Gastrocnemius medialis (tissue), 4 donors: ENCODE data around the gene SH2D3A. TPM values are rescaled to one million over a fixed set of nuclear protein-coding genes. Genes with fewer than 3 reads are reported as not detected.

Experiments used
- ATAC-seq, 2 donors: fragments of 150-250 bp; one replicate each; pipeline ENCODE4 v1.9.1; 2016
- DNase-seq, 2 donors: peaks; one replicate each; pipeline ENCODE4 v3.0.0-alpha.2; 2019
- H3K27ac ChIP-seq, 4 donors: fragments of 200-600 bp; sonication (generic); 1 replicate in 1 of 4; 2 replicates in 3 of 4; pipeline ENCODE4 v1.5.1; 2016 to 2018; ENCODE audit warnings: mild to moderate bottlenecking in 2 of 4, moderate library complexity in 1 of 4
- H3K27me3 ChIP-seq, 3 donors: fragments of 200-600 bp; sonication (generic) in 2 of 3; 1 replicate in 1 of 3; 2 replicates in 2 of 3; pipeline versions ENCODE4 v1.5.1 to v1.6.0; 2016 to 2019; ENCODE audit warnings: mild to moderate bottlenecking in 1 of 3, moderate library complexity in 1 of 3
- H3K36me3 ChIP-seq, 2 donors: fragments of 200-600 bp; sonication (generic) in 1 of 2; one replicate each; pipeline ENCODE4 v1.5.1; 2017 to 2018
- H3K4me1 ChIP-seq, 2 donors: fragments of 200-600 bp; sonication (generic) in 1 of 2; one replicate each; pipeline ENCODE4 v1.5.1; 2016 to 2017; ENCODE audit warnings: mild to moderate bottlenecking in 2 of 2
- H3K4me3 ChIP-seq, 4 donors: fragments of 200-600 bp; sonication (generic) in 3 of 4; 1 replicate in 1 of 4; 2 replicates in 3 of 4; pipeline ENCODE4 v1.5.1; 2016 to 2019; ENCODE audit warnings: mild to moderate bottlenecking in 2 of 4
- H3K9me3 ChIP-seq, 3 donors: fragments of 200-600 bp; sonication (generic) in 2 of 3; 1 replicate in 1 of 3; 2 replicates in 2 of 3; pipeline ENCODE4 v1.5.1; 2016 to 2019
- CTCF ChIP-seq, 5 experiments: fragments of 450-650 bp in 3 of 5; fragments of 200-600 bp in 2 of 5; sonication (generic) in 2 of 5; IDR thresholded peaks in 4 of 5; conservative IDR thresholded peaks in 1 of 5; 1 replicate in 4 of 5; 2 replicates in 1 of 5; pipeline ENCODE4 v1.5.1; 2016 to 2019; ENCODE audit warnings: antibody characterized with exemption in 5 of 5, mild to moderate bottlenecking in 3 of 5, moderate library complexity in 3 of 5
- POLR2A ChIP-seq, 2 donors: fragments of 450-650 bp; IDR thresholded peaks; one replicate each; pipeline ENCODE4 v1.6.1; 2017; ENCODE audit warnings: antibody characterized with exemption in 2 of 2, mild to moderate bottlenecking in 2 of 2, moderate library complexity in 2 of 2
- in situ Hi-C, 4 donors: fragments of 200-750 bp; cut with MboI; loops; one replicate each; pipeline versions ENCODE4 v1.15.0 to v1.8.0; 2017; ENCODE audit warnings: low sequenced_read_pairs in 4 of 4
- intact Hi-C: fragments of 100-400 bp; cut with DNase I; formaldehyde crosslinking; loops from one replicate; pipeline ENCODE4 v1.15.1; 2023; ENCODE audit warnings: low total_unique reads
- total RNA-seq, 4 donors: library from RNA; depleted of rRNA; stranded (reverse); fragments of >200 nt; gene quantifications; one replicate each; pipeline versions ENCODE4 v1.1.0 to v1.2.3, GENCODE V29; 2016

Gene SH2D3A
- total RNA-seq, 4 donors from 2014 or later, result not detected

GRCh38 chr19:6745965-6746364 is 21.3 kb downstream of the SH2D3A start:
- Histone ChIP-seq H3K27ac (peak overlapping the region; percentile 51 to 100 (median 97)), H3K27me3 (no peaks in the 10 kb centered on the region), H3K4me3 (no peak overlapping the region), H3K9me3 (no peaks in the 10 kb centered on the region), H3K36me3 (peaks cover 0 to 75% of the 10 kb centered on the region in 2 donors), H3K4me1 (peaks cover 57 to 67% of the 10 kb centered on the region in 2 donors)
- intact Hi-C loops, result no loop called here
- TF ChIP-seq POLR2A (IDR thresholded peaks at IDR 0.05), result no peak
- in situ Hi-C loops, result loop anchor here in 2 of 4 donors (25.0 kb wide), 2 partner anchors 234 to 359 kb away; partner anchors contain the start of genes GTF2F1 (in 1 of the 2), PSPN (in 1 of the 2) and TUBB4A (in 1 of the 2)
- DNase-seq, result no peak
- no peak for ATAC-seq

- H3K27ac ChIP-seq, result peak overlapping the region; percentile 96 to 100 (median 98)
- ATAC-seq, result peak; percentile 55 to 73
- in situ Hi-C loops (loop anchor here in 2 of 4 donors (25.0 kb wide), 2 partner anchors 232 to 357 kb away; partner anchors contain the start of genes GTF2F1 (in 1 of the 2), PSPN (in 1 of the 2) and TUBB4A (in 1 of the 2)), intact Hi-C loops (no loop called here)
- peaks cover 57 to 69% of the 10 kb centered on the region in 2 donors for H3K4me1 ChIP-seq
- DNase-seq, result peak; percentile 79 to 91
- H3K36me3 ChIP-seq, result peaks cover 0 to 61% of the 10 kb centered on the region in 2 donors
- TF ChIP-seq POLR2A (IDR thresholded peaks at IDR 0.05), result no peak
- H3K27me3 ChIP-seq, result no peaks in the 10 kb centered on the region
- no peaks in the 10 kb centered on the region for H3K9me3 ChIP-seq
- H3K4me3 ChIP-seq, result peak overlapping the region; percentile 37 to 53 (median 40)
Measured at GRCh38 chr19:6744381-6745301, 22.6 kb downstream of the SH2D3A start.

- Histone ChIP-seq H3K9me3 (no peaks in the 10 kb centered on the region), H3K27ac (peak overlapping the region; percentile 96 to 100 (median 98)), H3K27me3 (no peaks in the 10 kb centered on the region), H3K36me3 (peaks cover 0 to 53% of the 10 kb centered on the region in 2 donors), H3K4me1 (peaks cover 59 to 72% of the 10 kb centered on the region in 2 donors), H3K4me3 (peak overlapping the region in 3 of 4 donors; percentile 37 to 53 (median 37))
- no peak for TF ChIP-seq POLR2A (IDR thresholded peaks at IDR 0.05)
- no peak for TF ChIP-seq CTCF (IDR thresholded peaks at IDR 0.05 in 4 of 5, conservative IDR thresholded peaks at IDR 0.05 in 1 of 5)
- intact Hi-C loops (no loop called here), in situ Hi-C loops (loop anchor here in 2 of 4 donors (25.0 kb wide), 2 partner anchors 232 to 357 kb away; partner anchors contain the start of genes GTF2F1 (in 1 of the 2), PSPN (in 1 of the 2) and TUBB4A (in 1 of the 2))
- ATAC-seq, result no peak
- no peak for DNase-seq
Measured at GRCh38 chr19:6743714-6744380, 23.4 kb downstream of the SH2D3A start.

- ATAC-seq (no peak), DNase-seq (no peak)
- Histone ChIP-seq H3K4me1 (peaks cover 59 to 71% of the 10 kb centered on the region in 2 donors), H3K36me3 (peaks cover 0 to 47% of the 10 kb centered on the region in 2 donors), H3K4me3 (no peak overlapping the region), H3K27ac (peak overlapping the region; percentile 96 to 100 (median 98)), H3K9me3 (no peaks in the 10 kb centered on the region), H3K27me3 (no peaks in the 10 kb centered on the region)
- in situ Hi-C loops (loop anchor here in 2 of 4 donors (25.0 kb wide), 2 partner anchors 231 to 356 kb away; partner anchors contain the start of genes GTF2F1 (in 1 of the 2), PSPN (in 1 of the 2) and TUBB4A (in 1 of the 2)), intact Hi-C loops (no loop called here)
- TF ChIP-seq CTCF (IDR thresholded peaks at IDR 0.05 in 4 of 5, conservative IDR thresholded peaks at IDR 0.05 in 1 of 5) (no peak), POLR2A (IDR thresholded peaks at IDR 0.05) (no peak)
Measured at GRCh38 chr19:6743066-6743465, 24.2 kb downstream of the SH2D3A start.

GRCh38 chr19:6740589-6741343 is 26.5 kb downstream of the SH2D3A start:
- H3K4me3 ChIP-seq, result peak overlapping the region; percentile 79 to 98 (median 88)
- in situ Hi-C loops (loop anchor here in 2 of 4 donors (25.0 kb wide), 2 partner anchors 228 to 353 kb away; partner anchors contain the start of genes GTF2F1 (in 1 of the 2), PSPN (in 1 of the 2) and TUBB4A (in 1 of the 2)), intact Hi-C loops (no loop called here)
- no peaks in the 10 kb centered on the region for H3K27me3 ChIP-seq
- peaks cover 66 to 78% of the 10 kb centered on the region in 2 donors for H3K4me1 ChIP-seq
- no peaks in the 10 kb centered on the region for H3K9me3 ChIP-seq
- H3K36me3 ChIP-seq, result peaks cover 0 to 24% of the 10 kb centered on the region in 2 donors
- TF ChIP-seq POLR2A (IDR thresholded peaks at IDR 0.05), result no peak
- ATAC-seq (no peak), DNase-seq (peak in 1 of 2 donors; percentile 37)
- peak overlapping the region; percentile 96 to 100 (median 98) for H3K27ac ChIP-seq
